ENCODE measurements around the gene CDKN2AIPNL.
"Not testable (repeated sequence)": the region's sequence is repeated elsewhere in the genome, so short reads cannot be mapped to it uniquely, and the experiment has no call there.

The CDKN2AIPNL gene

GRCh38 chr5:134406390-134406789 is 5.3 kb downstream of the CDKN2AIPNL start:
- H3K4me2 ChIP-seq, result no peak overlapping the region
- no peak overlapping the region for H3K27ac ChIP-seq
- H3K36me3 ChIP-seq, result peaks cover 73% of the 10 kb centered on the region
- H3K4me1 ChIP-seq, result peaks cover 17% of the 10 kb centered on the region
- no peak for TF ChIP-seq Cebpa-rat (IDR thresholded peaks at IDR 0.05)
- H3K9me3 ChIP-seq, result no peaks in the 10 kb centered on the region
- H4K20me1 ChIP-seq, result peaks cover 17% of the 10 kb centered on the region
- no peak overlapping the region for H3K9ac ChIP-seq
- no peak overlapping the region for H3K4me3 ChIP-seq
- no peaks in the 10 kb centered on the region for H3K27me3 ChIP-seq

GRCh38 chr5:134403951-134404350 is 7.7 kb downstream of the CDKN2AIPNL start:
- Histone ChIP-seq H3K36me3 (peaks cover 72% of the 10 kb centered on the region), H3K4me1 (no peaks in the 10 kb centered on the region), H3K9ac (no peak overlapping the region), H3K4me2 (no peak overlapping the region), H3K9me3 (no peaks in the 10 kb centered on the region), H3K27me3 (no peaks in the 10 kb centered on the region), H4K20me1 (peaks cover 17% of the 10 kb centered on the region), H3K27ac (no peak overlapping the region), H3K4me3 (no peak overlapping the region)
- TF ChIP-seq Cebpa-rat (IDR thresholded peaks at IDR 0.05), result no peak

DNA sequence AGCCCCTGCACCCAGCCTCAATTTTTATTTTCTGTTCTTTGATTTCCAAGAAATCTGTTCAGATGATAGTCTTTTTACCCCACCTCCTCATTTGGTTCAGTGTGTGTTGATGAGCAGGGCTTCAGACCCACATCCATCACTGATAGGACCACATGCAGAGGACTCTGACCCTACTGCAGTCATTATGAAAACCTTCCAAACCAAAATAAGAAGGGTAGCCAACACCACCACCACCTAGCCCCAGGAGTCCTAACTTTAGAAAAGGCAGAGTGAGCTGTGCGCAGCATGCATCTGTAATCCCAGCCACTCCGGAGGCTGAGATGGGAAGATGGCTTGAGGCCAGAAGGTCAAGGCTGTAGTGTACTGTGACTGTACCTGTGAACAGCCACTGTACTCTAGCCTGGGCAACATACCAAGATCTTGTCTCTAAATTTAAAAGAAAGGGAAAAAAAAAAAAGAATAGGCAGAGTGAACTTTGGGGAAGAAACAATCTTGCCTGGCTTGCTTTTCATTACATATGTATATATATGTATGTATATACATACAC is 13.0 kb downstream of the CDKN2AIPNL start:
- peaks cover 76% of the 10 kb centered on the region for H3K36me3 ChIP-seq
- H3K4me1 ChIP-seq, result no peaks in the 10 kb centered on the region
- no peak overlapping the region for H3K9ac ChIP-seq
- H3K4me3 ChIP-seq, result no peak overlapping the region
- H3K27ac ChIP-seq, result no peak overlapping the region
- TF ChIP-seq Cebpa-rat (IDR thresholded peaks at IDR 0.05), result no peak
- no peaks in the 10 kb centered on the region for H3K27me3 ChIP-seq
- no peak overlapping the region for H3K4me2 ChIP-seq
- no peaks in the 10 kb centered on the region for H3K9me3 ChIP-seq
- H4K20me1 ChIP-seq, result 0 out of 2 replicates have a peak, but pooled peaks cover 16% of the 10 kb centered on the region

DNA sequence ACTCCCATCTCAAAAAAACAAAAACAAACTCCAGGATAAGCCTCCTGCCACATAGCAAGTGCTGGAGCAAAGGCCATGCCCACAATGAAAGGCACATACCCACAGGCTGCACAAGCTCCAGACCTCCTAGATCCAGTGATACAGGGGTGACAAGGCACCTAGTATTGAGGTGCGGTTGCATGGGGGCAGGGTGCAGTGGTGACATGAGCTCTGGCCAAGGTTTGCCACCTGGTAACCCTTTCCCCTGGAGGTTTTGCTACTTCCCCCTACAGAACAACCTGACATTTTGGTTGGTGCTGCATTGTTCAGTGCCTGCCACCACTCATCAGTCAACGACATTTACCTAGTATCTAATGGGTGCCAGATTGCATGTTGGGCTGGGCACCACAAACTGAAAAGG is 14.5 kb downstream of the CDKN2AIPNL start:
- H3K36me3 ChIP-seq, result peaks cover 83% of the 10 kb centered on the region

DNA sequence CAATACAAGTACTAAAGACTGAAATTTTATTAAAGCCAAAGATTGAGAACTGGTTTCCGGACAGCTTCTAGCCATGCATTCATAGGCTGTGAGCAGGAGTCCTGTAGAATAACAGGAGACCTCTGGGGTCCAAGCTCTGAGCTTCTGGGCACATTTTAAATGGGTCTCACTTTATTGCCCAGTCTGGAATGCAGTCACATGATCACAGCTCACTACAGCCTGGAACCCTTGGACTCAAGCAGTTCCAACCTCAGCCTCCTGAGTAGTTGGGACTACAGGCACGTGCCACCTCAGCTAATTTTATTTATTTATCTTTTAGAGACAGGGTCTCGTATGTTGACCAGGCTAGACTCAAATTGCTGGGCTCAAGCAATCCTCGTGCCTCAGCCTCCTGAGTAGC is 15.4 kb downstream of the CDKN2AIPNL start:
- no peak overlapping the region for H3K4me3 ChIP-seq
- H3K36me3 ChIP-seq, result peaks cover 83% of the 10 kb centered on the region
- H3K9ac ChIP-seq, result no peak overlapping the region
- H3K4me1 ChIP-seq, result no peaks in the 10 kb centered on the region
- no peak overlapping the region for H3K4me2 ChIP-seq
- TF ChIP-seq Cebpa-rat (IDR thresholded peaks at IDR 0.05), result no peak
- peaks cover 26% of the 10 kb centered on the region for H4K20me1 ChIP-seq
- no peak overlapping the region for H3K27ac ChIP-seq
- no peaks in the 10 kb centered on the region for H3K9me3 ChIP-seq
- H3K27me3 ChIP-seq, result no peaks in the 10 kb centered on the region

More for the DNA sequence above, 14.5 kb downstream of the CDKN2AIPNL start:
- no peak for TF ChIP-seq Cebpa-rat (IDR thresholded peaks at IDR 0.05)
- H3K9ac ChIP-seq, result no peak overlapping the region
- H3K9me3 ChIP-seq, result no peaks in the 10 kb centered on the region
- peaks cover 16% of the 10 kb centered on the region; the same call in 1 of the 2 replicates for H4K20me1 ChIP-seq
- no peak overlapping the region for H3K4me3 ChIP-seq
- no peak overlapping the region for H3K27ac ChIP-seq
- no peak overlapping the region for H3K4me2 ChIP-seq
- no peaks in the 10 kb centered on the region for H3K4me1 ChIP-seq
- no peaks in the 10 kb centered on the region for H3K27me3 ChIP-seq

- no peaks in the 10 kb centered on the region for H3K9me3 ChIP-seq
- peaks cover 34% of the 10 kb centered on the region for H4K20me1 ChIP-seq
- H3K4me2 ChIP-seq, result no peak overlapping the region
- no peak overlapping the region for H3K9ac ChIP-seq
- no peak overlapping the region for H3K4me3 ChIP-seq
- no peaks in the 10 kb centered on the region for H3K4me1 ChIP-seq
- no peaks in the 10 kb centered on the region for H3K27me3 ChIP-seq
- H3K27ac ChIP-seq, result no peak overlapping the region
- peaks cover 91% of the 10 kb centered on the region for H3K36me3 ChIP-seq
- no peak for TF ChIP-seq Cebpa-rat (IDR thresholded peaks at IDR 0.05)
These were observed 16.7 kb downstream of the CDKN2AIPNL start for GRCh38 chr5:134394932-134395331.

DNA sequence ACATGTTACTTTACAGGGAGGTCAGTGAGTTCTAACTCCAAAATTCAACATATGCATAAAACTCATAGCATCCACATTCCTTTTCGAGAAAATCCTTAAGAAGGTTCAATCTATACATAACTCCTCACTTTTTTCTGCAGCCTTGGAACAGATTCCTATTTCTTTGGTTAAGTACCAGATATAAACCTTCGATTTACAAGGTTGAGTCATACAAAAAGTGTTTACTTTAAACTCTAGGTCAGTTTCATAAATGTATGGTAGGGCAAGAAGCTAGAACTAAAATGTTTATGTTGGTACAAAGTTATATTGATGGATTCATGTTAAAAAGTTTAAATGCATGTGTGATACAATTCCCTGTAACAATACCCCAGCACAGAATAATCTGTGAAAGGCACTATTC is 19.4 kb downstream of the CDKN2AIPNL start:
- Histone ChIP-seq H3K27me3 (no peaks in the 10 kb centered on the region), H3K4me1 (no peaks in the 10 kb centered on the region), H3K4me2 (no peak overlapping the region), H3K9ac (no peak overlapping the region), H3K4me3 (no peak overlapping the region), H3K36me3 (peaks cover 98% of the 10 kb centered on the region), H3K27ac (no peak overlapping the region), H4K20me1 (peaks cover 54% of the 10 kb centered on the region), H3K9me3 (no peaks in the 10 kb centered on the region)
- TF ChIP-seq Cebpa-rat (IDR thresholded peaks at IDR 0.05), result no peak

DNA sequence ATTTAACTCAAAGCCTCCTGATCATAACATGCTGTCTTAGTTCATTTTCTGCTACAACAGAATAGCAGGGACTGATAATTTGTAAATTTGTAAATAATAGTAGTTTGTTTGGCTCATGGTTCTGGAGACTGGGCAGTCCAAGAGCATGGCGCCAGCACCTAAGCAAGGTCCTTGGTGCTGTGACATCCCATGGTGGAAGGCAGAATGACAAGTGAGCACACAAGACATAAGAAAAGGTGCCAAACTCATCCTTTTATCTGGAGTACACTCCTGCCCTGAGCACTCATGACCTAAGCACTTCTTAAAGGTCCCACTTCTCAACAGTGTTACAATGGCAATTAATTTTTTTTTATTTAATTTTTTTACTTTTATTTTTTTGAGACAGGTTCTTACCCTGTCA is 24.2 kb downstream of the CDKN2AIPNL start:
- peaks cover 97% of the 10 kb centered on the region for H3K36me3 ChIP-seq
- H3K4me1 ChIP-seq, result no peaks in the 10 kb centered on the region
- H3K27ac ChIP-seq, result no peak overlapping the region
- H4K20me1 ChIP-seq, result peaks cover 84% of the 10 kb centered on the region
- H3K4me3 ChIP-seq, result no peak overlapping the region
- H3K9ac ChIP-seq, result no peak overlapping the region
- no peak for TF ChIP-seq Cebpa-rat (IDR thresholded peaks at IDR 0.05)
- no peaks in the 10 kb centered on the region for H3K27me3 ChIP-seq
- no peaks in the 10 kb centered on the region for H3K9me3 ChIP-seq
- no peak overlapping the region for H3K4me2 ChIP-seq

- peaks cover 99% of the 10 kb centered on the region for H3K36me3 ChIP-seq
- H3K4me2 ChIP-seq, result no peak overlapping the region
- no peak overlapping the region for H3K9ac ChIP-seq
- no peaks in the 10 kb centered on the region for H3K27me3 ChIP-seq
- peaks cover 92% of the 10 kb centered on the region for H4K20me1 ChIP-seq
- no peaks in the 10 kb centered on the region for H3K4me1 ChIP-seq
- TF ChIP-seq Cebpa-rat (IDR thresholded peaks at IDR 0.05), result no peak
- H3K9me3 ChIP-seq, result no peaks in the 10 kb centered on the region
- H3K27ac ChIP-seq, result no peak overlapping the region
- no peak overlapping the region for H3K4me3 ChIP-seq
These were observed 27.5 kb downstream of the CDKN2AIPNL start for GRCh38 chr5:134383980-134384697.

DNA sequence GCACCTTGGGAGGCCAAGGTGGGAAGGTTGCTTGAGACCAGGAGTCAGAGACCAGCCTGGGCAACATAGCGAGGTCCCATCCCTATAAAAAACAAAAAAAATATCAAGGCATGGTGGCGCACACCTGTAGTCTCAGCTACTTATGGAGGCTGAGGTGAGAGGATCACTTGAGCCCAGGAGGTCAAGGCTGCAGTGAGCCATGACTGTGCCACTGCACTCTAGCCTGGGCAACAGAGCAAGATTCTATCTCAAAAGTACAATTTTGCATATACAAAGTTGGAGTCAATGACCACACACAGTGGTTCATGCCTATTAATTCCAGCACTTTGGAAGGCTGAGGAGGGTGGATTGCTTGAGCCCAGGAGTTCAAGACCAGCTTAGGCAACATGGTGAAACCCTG is 29.5 kb downstream of the CDKN2AIPNL start:
- Histone ChIP-seq H3K36me3 (peaks cover 99% of the 10 kb centered on the region), H4K20me1 (peaks cover 95% of the 10 kb centered on the region)
- not testable (repeated sequence) for H3K27ac ChIP-seq, H3K27me3 ChIP-seq, H3K9ac ChIP-seq, H3K4me3 ChIP-seq, H3K4me1 ChIP-seq, H3K4me2 ChIP-seq, H3K9me3 ChIP-seq
